GM12878 (cell line): Measurements from ENCODE around the gene DOCK2. TPM values are rescaled to one million over a fixed set of nuclear protein-coding genes. Genes with fewer than 3 reads are reported as not detected.

ENCODE experiments used
- BACH1 ChIP-seq: fragments of 450-650 bp; IDR thresholded peaks from 2 replicates; pipeline ENCODE4 v1.6.1; 2017; ENCODE audit warnings: mild to moderate bottlenecking, borderline replicate concordance
- BCL11A ChIP-seq: IDR thresholded peaks from 2 replicates; pipeline ENCODE4 v1.6.1; 2011; ENCODE audit warnings: low read depth, low read length
- BHLHE40 ChIP-seq, 2 experiments: fragments of 450-650 bp in 1 of 2; IDR thresholded peaks; 2 replicates each; pipeline ENCODE4 v1.6.1; 2011 to 2017; ENCODE audit warnings: low read depth in 2 of 2, borderline replicate concordance in 1 of 2, improper control_type of control experiment in 1 of 2, low read length in 1 of 2, mild to moderate bottlenecking in 1 of 2
- CBX5 ChIP-seq: sonication (generic); IDR thresholded peaks from 2 replicates; pipeline ENCODE4 v1.6.1; 2016; ENCODE audit warnings: low read depth, moderate library complexity, mild to moderate bottlenecking, inconsistent platforms
- CREM ChIP-seq: IDR thresholded peaks from 2 replicates; pipeline ENCODE4 v1.6.1; 2014; ENCODE audit warnings: antibody characterized with exemption, low read depth
- EP300 ChIP-seq, 2 experiments: fragments of 150-350 bp in 1 of 2; IDR thresholded peaks; 2 replicates each; pipeline ENCODE4 v1.6.1; 2011 to 2012; ENCODE audit warnings: low read depth in 2 of 2, low read length in 2 of 2, borderline replicate concordance in 1 of 2, improper control_type of control experiment in 1 of 2, inconsistent platforms in 1 of 2; ENCODE audit not compliant: control insufficient read depth in 1 of 2
- KAT2A ChIP-seq: conservative IDR thresholded peaks from 2 replicates; pipeline ENCODE4 v1.6.1; 2011; ENCODE audit warnings: low read depth, low read length; ENCODE audit not compliant: control insufficient read depth
- MEF2B ChIP-seq: fragments of 450-650 bp; IDR thresholded peaks from 2 replicates; pipeline ENCODE4 v1.6.1; 2018; ENCODE audit warnings: mild to moderate bottlenecking, moderate library complexity; ENCODE audit not compliant: partially characterized antibody, poor library complexity, severe bottlenecking
- NFYB ChIP-seq: IDR thresholded peaks from 2 replicates; pipeline ENCODE4 v1.6.1; 2011; ENCODE audit warnings: low read depth, mild to moderate bottlenecking, low read length, improper control_type of control experiment, moderate library complexity; ENCODE audit not compliant: insufficient read depth
- RAD21 ChIP-seq: IDR thresholded peaks from 2 replicates; pipeline ENCODE4 v1.6.1; 2011; ENCODE audit warnings: mild to moderate bottlenecking, low read depth, low read length, moderate library complexity; ENCODE audit not compliant: insufficient read depth
- TBL1XR1 ChIP-seq: IDR thresholded peaks from 2 replicates; pipeline ENCODE4 v1.6.1; 2012; ENCODE audit warnings: low read depth, low read length, improper control_type of control experiment
- polyA plus RNA-seq, 11 experiments: library from polyadenylated mRNA; depleted of rRNA in 4 of 11; unstranded in 6 of 11; stranded (reverse) in 5 of 11; fragments of >200 nt; fragmentation: Nextera tagmentation in 4 of 11; fragmentation: Illumina TruSeq in 1 of 11; extraction: Ambion mirVana in 4 of 11; extraction: Trizol in 1 of 11; gene quantifications; 1 replicate in 1 of 11; 2 replicates in 10 of 11; pipeline versions ENCODE4 v1.2.1 to v1.2.3, GENCODE V29; 2011 to 2016; ENCODE audit warnings: inconsistent platforms in 2 of 11, missing spikeins in 2 of 11, low read depth in 1 of 11
- total RNA-seq, 4 experiments: library from RNA; depleted of rRNA in 3 of 4; stranded (reverse); fragments of >200 nt in 3 of 4; fragmentation: Illumina TruSeq in 1 of 4; extraction: Trizol in 1 of 4; gene quantifications; 2 replicates each; pipeline versions ENCODE4 v1.2.1 to v1.2.3, GENCODE V29; 2013 to 2021
- TF ChIP-seq, protein P1 (sequence below): fragments of 450-650 bp; IDR thresholded peaks from 2 replicates; pipeline ENCODE4 v1.6.1; 2017; ENCODE audit warnings: mild to moderate bottlenecking
- TF ChIP-seq, protein P2 (sequence below): fragments of 450-650 bp; formaldehyde crosslinking; IDR thresholded peaks from 2 replicates; pipeline ENCODE4 v1.4.0; 2022; ENCODE audit warnings: mild to moderate bottlenecking, moderate library complexity
- TF ChIP-seq, protein P3 (sequence below): fragments of 450-650 bp; IDR thresholded peaks from 2 replicates; pipeline ENCODE4 v1.6.1; 2018; ENCODE audit warnings: mild to moderate bottlenecking, low read depth, moderate library complexity; ENCODE audit not compliant: partially characterized antibody
- TF ChIP-seq, protein P4 (sequence below): IDR thresholded peaks from 2 replicates; pipeline ENCODE4 v1.6.1; 2012; ENCODE audit warnings: improper control_type of control experiment, low read depth, low read length; ENCODE audit not compliant: insufficient replicate concordance

DOCK2 gene
- total and polyA plus RNA-seq, 10 of the 15 experiments (the other 5 are each of a cell fraction or from before 2014, with no cell fraction given) = 34.2 to 192 (median 118) TPM

DNA sequence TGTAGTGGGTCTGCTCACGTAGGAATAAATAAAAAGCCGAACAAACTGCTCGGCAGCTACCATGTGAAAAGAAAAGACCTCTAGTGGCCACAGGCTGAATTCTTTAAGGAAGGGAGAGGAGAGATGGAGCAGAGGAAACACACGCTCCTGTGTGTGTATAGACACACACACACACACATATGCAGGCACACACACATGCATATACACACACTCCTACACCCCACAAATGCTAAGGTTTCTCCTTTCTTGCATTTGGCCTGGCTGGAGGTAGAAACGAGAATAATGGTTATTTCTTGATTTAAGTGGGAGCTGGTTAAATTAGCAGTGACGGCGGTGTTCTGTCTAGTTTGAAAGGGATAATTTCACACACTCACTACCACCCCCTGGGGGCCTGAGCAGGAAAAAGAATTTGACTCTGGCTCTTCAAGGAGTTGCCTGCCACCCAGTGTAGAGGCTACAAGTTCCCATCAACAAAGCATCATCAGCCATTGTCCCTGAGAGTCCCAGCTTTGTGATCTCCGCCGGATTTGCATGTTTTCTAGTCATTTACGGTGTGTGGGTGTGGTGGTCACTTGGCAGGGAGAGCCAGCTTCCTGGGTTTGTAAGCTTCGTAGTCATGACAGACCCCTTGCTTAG lies 343.5 kb downstream of the DOCK2 start, which contains the start of gene INSYN2B (continued):
- TF ChIP-seq, protein P1, sequence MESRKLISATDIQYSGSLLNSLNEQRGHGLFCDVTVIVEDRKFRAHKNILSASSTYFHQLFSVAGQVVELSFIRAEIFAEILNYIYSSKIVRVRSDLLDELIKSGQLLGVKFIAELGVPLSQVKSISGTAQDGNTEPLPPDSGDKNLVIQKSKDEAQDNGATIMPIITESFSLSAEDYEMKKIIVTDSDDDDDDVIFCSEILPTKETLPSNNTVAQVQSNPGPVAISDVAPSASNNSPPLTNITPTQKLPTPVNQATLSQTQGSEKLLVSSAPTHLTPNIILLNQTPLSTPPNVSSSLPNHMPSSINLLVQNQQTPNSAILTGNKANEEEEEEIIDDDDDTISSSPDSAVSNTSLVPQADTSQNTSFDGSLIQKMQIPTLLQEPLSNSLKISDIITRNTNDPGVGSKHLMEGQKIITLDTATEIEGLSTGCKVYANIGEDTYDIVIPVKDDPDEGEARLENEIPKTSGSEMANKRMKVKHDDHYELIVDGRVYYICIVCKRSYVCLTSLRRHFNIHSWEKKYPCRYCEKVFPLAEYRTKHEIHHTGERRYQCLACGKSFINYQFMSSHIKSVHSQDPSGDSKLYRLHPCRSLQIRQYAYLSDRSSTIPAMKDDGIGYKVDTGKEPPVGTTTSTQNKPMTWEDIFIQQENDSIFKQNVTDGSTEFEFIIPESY = no peak
- TF ChIP-seq, protein P2, sequence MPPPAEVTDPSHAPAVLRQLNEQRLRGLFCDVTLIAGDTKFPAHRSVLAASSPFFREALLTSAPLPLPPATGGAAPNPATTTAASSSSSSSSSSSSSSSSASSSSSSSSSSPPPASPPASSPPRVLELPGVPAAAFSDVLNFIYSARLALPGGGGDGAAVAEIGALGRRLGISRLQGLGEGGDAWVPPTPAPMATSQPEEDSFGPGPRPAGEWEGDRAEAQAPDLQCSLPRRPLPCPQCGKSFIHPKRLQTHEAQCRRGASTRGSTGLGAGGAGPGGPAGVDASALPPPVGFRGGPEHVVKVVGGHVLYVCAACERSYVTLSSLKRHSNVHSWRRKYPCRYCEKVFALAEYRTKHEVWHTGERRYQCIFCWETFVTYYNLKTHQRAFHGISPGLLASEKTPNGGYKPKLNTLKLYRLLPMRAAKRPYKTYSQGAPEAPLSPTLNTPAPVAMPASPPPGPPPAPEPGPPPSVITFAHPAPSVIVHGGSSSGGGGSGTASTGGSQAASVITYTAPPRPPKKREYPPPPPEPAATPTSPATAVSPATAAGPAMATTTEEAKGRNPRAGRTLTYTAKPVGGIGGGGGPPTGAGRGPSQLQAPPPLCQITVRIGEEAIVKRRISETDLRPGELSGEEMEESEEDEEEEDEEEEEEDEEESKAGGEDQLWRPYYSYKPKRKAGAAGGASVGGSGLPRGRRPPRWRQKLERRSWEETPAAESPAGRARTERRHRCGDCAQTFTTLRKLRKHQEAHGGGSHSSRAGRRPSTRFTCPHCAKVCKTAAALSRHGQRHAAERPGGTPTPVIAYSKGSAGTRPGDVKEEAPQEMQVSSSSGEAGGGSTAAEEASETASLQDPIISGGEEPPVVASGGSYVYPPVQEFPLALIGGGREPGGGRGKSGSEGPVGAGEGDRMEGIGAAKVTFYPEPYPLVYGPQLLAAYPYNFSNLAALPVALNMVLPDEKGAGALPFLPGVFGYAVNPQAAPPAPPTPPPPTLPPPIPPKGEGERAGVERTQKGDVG (CRISPR knock-in tag) = no peak
- TF ChIP-seq, protein P3, sequence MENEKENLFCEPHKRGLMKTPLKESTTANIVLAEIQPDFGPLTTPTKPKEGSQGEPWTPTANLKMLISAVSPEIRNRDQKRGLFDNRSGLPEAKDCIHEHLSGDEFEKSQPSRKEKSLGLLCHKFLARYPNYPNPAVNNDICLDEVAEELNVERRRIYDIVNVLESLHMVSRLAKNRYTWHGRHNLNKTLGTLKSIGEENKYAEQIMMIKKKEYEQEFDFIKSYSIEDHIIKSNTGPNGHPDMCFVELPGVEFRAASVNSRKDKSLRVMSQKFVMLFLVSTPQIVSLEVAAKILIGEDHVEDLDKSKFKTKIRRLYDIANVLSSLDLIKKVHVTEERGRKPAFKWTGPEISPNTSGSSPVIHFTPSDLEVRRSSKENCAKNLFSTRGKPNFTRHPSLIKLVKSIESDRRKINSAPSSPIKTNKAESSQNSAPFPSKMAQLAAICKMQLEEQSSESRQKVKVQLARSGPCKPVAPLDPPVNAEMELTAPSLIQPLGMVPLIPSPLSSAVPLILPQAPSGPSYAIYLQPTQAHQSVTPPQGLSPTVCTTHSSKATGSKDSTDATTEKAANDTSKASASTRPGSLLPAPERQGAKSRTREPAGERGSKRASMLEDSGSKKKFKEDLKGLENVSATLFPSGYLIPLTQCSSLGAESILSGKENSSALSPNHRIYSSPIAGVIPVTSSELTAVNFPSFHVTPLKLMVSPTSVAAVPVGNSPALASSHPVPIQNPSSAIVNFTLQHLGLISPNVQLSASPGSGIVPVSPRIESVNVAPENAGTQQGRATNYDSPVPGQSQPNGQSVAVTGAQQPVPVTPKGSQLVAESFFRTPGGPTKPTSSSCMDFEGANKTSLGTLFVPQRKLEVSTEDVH = no peak
- TF ChIP-seq TBL1XR1 = no peak
- no peak for TF ChIP-seq KAT2A
- peak; percentile 67 for TF ChIP-seq RAD21
- no peak for TF ChIP-seq BCL11A
- TF ChIP-seq EP300 (IDR thresholded peaks at IDR 0.05; ENCODE audit: borderline replicate concordance in 1 of 2, control insufficient read depth in 1 of 2, low read depth in 2 of 2, low read length in 2 of 2) = no peak
- TF ChIP-seq CREM = no peak
- no peak for TF ChIP-seq BACH1
- TF ChIP-seq, protein P4, sequence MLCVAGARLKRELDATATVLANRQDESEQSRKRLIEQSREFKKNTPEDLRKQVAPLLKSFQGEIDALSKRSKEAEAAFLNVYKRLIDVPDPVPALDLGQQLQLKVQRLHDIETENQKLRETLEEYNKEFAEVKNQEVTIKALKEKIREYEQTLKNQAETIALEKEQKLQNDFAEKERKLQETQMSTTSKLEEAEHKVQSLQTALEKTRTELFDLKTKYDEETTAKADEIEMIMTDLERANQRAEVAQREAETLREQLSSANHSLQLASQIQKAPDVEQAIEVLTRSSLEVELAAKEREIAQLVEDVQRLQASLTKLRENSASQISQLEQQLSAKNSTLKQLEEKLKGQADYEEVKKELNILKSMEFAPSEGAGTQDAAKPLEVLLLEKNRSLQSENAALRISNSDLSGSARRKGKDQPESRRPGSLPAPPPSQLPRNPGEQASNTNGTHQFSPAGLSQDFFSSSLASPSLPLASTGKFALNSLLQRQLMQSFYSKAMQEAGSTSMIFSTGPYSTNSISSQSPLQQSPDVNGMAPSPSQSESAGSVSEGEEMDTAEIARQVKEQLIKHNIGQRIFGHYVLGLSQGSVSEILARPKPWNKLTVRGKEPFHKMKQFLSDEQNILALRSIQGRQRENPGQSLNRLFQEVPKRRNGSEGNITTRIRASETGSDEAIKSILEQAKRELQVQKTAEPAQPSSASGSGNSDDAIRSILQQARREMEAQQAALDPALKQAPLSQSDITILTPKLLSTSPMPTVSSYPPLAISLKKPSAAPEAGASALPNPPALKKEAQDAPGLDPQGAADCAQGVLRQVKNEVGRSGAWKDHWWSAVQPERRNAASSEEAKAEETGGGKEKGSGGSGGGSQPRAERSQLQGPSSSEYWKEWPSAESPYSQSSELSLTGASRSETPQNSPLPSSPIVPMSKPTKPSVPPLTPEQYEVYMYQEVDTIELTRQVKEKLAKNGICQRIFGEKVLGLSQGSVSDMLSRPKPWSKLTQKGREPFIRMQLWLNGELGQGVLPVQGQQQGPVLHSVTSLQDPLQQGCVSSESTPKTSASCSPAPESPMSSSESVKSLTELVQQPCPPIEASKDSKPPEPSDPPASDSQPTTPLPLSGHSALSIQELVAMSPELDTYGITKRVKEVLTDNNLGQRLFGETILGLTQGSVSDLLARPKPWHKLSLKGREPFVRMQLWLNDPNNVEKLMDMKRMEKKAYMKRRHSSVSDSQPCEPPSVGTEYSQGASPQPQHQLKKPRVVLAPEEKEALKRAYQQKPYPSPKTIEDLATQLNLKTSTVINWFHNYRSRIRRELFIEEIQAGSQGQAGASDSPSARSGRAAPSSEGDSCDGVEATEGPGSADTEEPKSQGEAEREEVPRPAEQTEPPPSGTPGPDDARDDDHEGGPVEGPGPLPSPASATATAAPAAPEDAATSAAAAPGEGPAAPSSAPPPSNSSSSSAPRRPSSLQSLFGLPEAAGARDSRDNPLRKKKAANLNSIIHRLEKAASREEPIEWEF = no peak
- no peak for TF ChIP-seq BHLHE40 (IDR thresholded peaks at IDR 0.05; ENCODE audit: borderline replicate concordance in 1 of 2, low read depth in 2 of 2, low read length in 1 of 2)
- no peak for TF ChIP-seq NFYB
- no peak for TF ChIP-seq MEF2B
- no peak for TF ChIP-seq CBX5
